ENCODE data around the gene EPG5.

The EPG5 gene

GRCh38 chr18:45863469-45863868, 103.7 kb downstream of the EPG5 start:
- no peaks in the 10 kb centered on the region for H4K20me1 ChIP-seq (ENCODE audit: low read depth, low read length)
- no peaks in the 10 kb centered on the region for H3F3A ChIP-seq (ENCODE audit: insufficient read depth)
- H3K27me3 ChIP-seq (ENCODE audit: low read length) = no peaks in the 10 kb centered on the region
- no peaks in the 10 kb centered on the region for H3K9me2 ChIP-seq (replicated peaks; ENCODE audit: insufficient read depth, low read length)
- TF ChIP-seq EZH2phosphoT487 (conservative IDR thresholded peaks at IDR 0.05; ENCODE audit: low read length) (no peak), CTCF (IDR thresholded peaks at IDR 0.05; ENCODE audit: insufficient read depth, low read length, poor library complexity, severe bottlenecking) (no peak)
- H3K9me3 ChIP-seq (ENCODE audit: insufficient read depth, low read length) = no peaks in the 10 kb centered on the region
- H3K4me2 ChIP-seq (ENCODE audit: low read depth, low read length, poor library complexity, severe bottlenecking) = no peak overlapping the region
- no peak overlapping the region for H3K27ac ChIP-seq (ENCODE audit: low read depth, low read length)
- H2AFZ ChIP-seq (ENCODE audit: low read depth, low read length, severe bottlenecking) = no peak overlapping the region
- no peaks in the 10 kb centered on the region for H3K79me2 ChIP-seq (ENCODE audit: insufficient read depth, low read length)
- H3K4me3 ChIP-seq (ENCODE audit: insufficient read depth, low read length, poor library complexity, severe bottlenecking) = no peak overlapping the region
- no peak overlapping the region for H3K9ac ChIP-seq (ENCODE audit: low read length)
- peaks cover 4% of the 10 kb centered on the region; the same call in 1 of the 2 replicates for H3K36me3 ChIP-seq (ENCODE audit: low read length)

DNA sequence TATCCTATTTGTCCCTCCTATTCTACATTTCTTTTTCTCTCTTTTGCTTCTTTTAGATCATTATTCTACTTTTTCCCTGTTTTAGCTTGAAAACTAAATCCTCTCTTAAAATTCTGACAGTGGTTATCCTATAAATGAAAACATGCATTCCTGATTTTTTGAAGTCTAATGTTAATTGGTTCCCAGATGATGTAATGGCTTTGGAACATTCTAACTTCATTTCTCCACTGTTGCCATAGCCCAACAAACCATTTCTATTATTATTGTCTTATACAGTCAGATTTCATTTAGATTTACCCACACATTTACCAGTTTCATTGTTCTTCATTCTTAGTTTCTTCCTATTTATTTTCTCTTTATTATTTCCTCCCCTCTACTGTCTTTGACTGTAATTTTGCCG, 105.2 kb downstream of the EPG5 start:
- H4K20me1 ChIP-seq (ENCODE audit: low read depth, low read length) = no peaks in the 10 kb centered on the region
- no peak overlapping the region for H3K4me3 ChIP-seq (ENCODE audit: insufficient read depth, low read length, poor library complexity, severe bottlenecking)
- no peak for TF ChIP-seq CTCF (IDR thresholded peaks at IDR 0.05; ENCODE audit: insufficient read depth, low read length, poor library complexity, severe bottlenecking)
- no peaks in the 10 kb centered on the region for H3K9me3 ChIP-seq (ENCODE audit: insufficient read depth, low read length)
- H3K4me2 ChIP-seq (ENCODE audit: low read depth, low read length, poor library complexity, severe bottlenecking) = no peak overlapping the region
- peaks cover 4% of the 10 kb centered on the region; the same call in 1 of the 2 replicates for H3K36me3 ChIP-seq (ENCODE audit: low read length)
- H3K27me3 ChIP-seq (ENCODE audit: low read length) = no peaks in the 10 kb centered on the region
- no peaks in the 10 kb centered on the region for H3K79me2 ChIP-seq (ENCODE audit: insufficient read depth, low read length)
- no peaks in the 10 kb centered on the region for H3K9me2 ChIP-seq (replicated peaks; ENCODE audit: insufficient read depth, low read length)
- no peak overlapping the region for H3K9ac ChIP-seq (ENCODE audit: low read length)
- no peak overlapping the region for H3K27ac ChIP-seq (ENCODE audit: low read depth, low read length)
- no peak overlapping the region for H2AFZ ChIP-seq (ENCODE audit: low read depth, low read length, severe bottlenecking)
- H3F3A ChIP-seq (ENCODE audit: insufficient read depth) = no peaks in the 10 kb centered on the region

GRCh38 chr18:45860971-45861370, 106.2 kb downstream of the EPG5 start:
- TF ChIP-seq EZH2phosphoT487 (conservative IDR thresholded peaks at IDR 0.05; ENCODE audit: low read length) = no peak
- no peak for TF ChIP-seq CTCF (IDR thresholded peaks at IDR 0.05; ENCODE audit: insufficient read depth, low read length, poor library complexity, severe bottlenecking)
- Histone ChIP-seq H3K4me2 (ENCODE audit: low read depth, low read length, poor library complexity, severe bottlenecking) (no peak overlapping the region), H3K27me3 (ENCODE audit: low read length) (no peaks in the 10 kb centered on the region), H3K27ac (ENCODE audit: low read depth, low read length) (no peak overlapping the region), H3K9me2 (replicated peaks; ENCODE audit: insufficient read depth, low read length) (no peaks in the 10 kb centered on the region), H3K4me3 (ENCODE audit: insufficient read depth, low read length, poor library complexity, severe bottlenecking) (no peak overlapping the region), H3F3A (ENCODE audit: insufficient read depth) (no peaks in the 10 kb centered on the region), H3K9ac (ENCODE audit: low read length) (no peak overlapping the region), H4K20me1 (ENCODE audit: low read depth, low read length) (no peaks in the 10 kb centered on the region), H3K9me3 (ENCODE audit: insufficient read depth, low read length) (no peaks in the 10 kb centered on the region), H3K79me2 (ENCODE audit: insufficient read depth, low read length) (no peaks in the 10 kb centered on the region), H3K36me3 (ENCODE audit: low read length) (peaks cover 8% of the 10 kb centered on the region; the same call in 1 of the 2 replicates), H2AFZ (ENCODE audit: low read depth, low read length, severe bottlenecking) (no peak overlapping the region)
